ENCODE results near the gene LCE5A.

Gene LCE5A

GRCh38 chr1:152481869-152482664 lies 28.5 kb upstream of the LCE5A start:
- ATAC-seq (ENCODE audit: insufficient read depth, low read depth) (no peak), DNase-seq (no peak)
- H2AFZ ChIP-seq (ENCODE audit: low read depth, low read length): no peak overlapping the region
- H3K4me3 ChIP-seq (ENCODE audit: low read depth in 1 of 2, low read length in 2 of 2): no peak overlapping the region
- peaks cover 6% of the 10 kb centered on the region for H3K9me3 ChIP-seq (ENCODE audit: insufficient read depth, low read length, severe bottlenecking)
- H3K36me3 ChIP-seq (ENCODE audit: insufficient read depth, low read length): no peaks in the 10 kb centered on the region
- no peaks in the 10 kb centered on the region for H3K79me2 ChIP-seq (ENCODE audit: insufficient read depth, low read length)
- no peaks in the 10 kb centered on the region for H4K20me1 ChIP-seq (ENCODE audit: insufficient read depth, low read length)
- no peak overlapping the region for H3K27ac ChIP-seq (ENCODE audit: low read length)
- H3K9ac ChIP-seq (ENCODE audit: low read depth, low read length): no peak overlapping the region
- no peaks in the 10 kb centered on the region for H3K27me3 ChIP-seq (ENCODE audit: insufficient read depth, low read length, poor library complexity)
- H3K4me1 ChIP-seq (ENCODE audit: insufficient read depth, low read length): no peaks in the 10 kb centered on the region
- TF ChIP-seq CTCF (IDR thresholded peaks at IDR 0.05; ENCODE audit: borderline replicate concordance, extremely low read depth, low read length, poor library complexity, severe bottlenecking): no peak
- TF ChIP-seq EZH2 (IDR thresholded peaks at IDR 0.05; ENCODE audit: borderline replicate concordance, low read depth, low read length, severe bottlenecking): no peak
- no peak overlapping the region for H3K4me2 ChIP-seq (ENCODE audit: insufficient read depth, low read length)

- Histone ChIP-seq H3K4me3 (ENCODE audit: low read depth in 1 of 2, low read length in 2 of 2) (no peak overlapping the region), H3K27ac (ENCODE audit: low read length) (no peak overlapping the region), H3K4me1 (ENCODE audit: insufficient read depth, low read length) (no peaks in the 10 kb centered on the region), H3K9ac (ENCODE audit: low read depth, low read length) (no peak overlapping the region), H3K4me2 (ENCODE audit: insufficient read depth, low read length) (no peak overlapping the region), H4K20me1 (ENCODE audit: insufficient read depth, low read length) (no peaks in the 10 kb centered on the region), H3K36me3 (ENCODE audit: insufficient read depth, low read length) (no peaks in the 10 kb centered on the region), H3K27me3 (ENCODE audit: insufficient read depth, low read length, poor library complexity) (no peaks in the 10 kb centered on the region), H2AFZ (ENCODE audit: low read depth, low read length) (no peak overlapping the region), H3K79me2 (ENCODE audit: insufficient read depth, low read length) (no peaks in the 10 kb centered on the region), H3K9me3 (ENCODE audit: insufficient read depth, low read length, severe bottlenecking) (no peaks in the 10 kb centered on the region)
- TF ChIP-seq EZH2 (IDR thresholded peaks at IDR 0.05; ENCODE audit: borderline replicate concordance, low read depth, low read length, severe bottlenecking) (no peak), CTCF (IDR thresholded peaks at IDR 0.05; ENCODE audit: borderline replicate concordance, extremely low read depth, low read length, poor library complexity, severe bottlenecking) (peak; percentile 58)
- ATAC-seq (ENCODE audit: insufficient read depth, low read depth): no peak
- DNase-seq: no peak
Observed at GRCh38 chr1:152486400-152487006, 24.1 kb upstream of the LCE5A start.

- Histone ChIP-seq H3K4me3 (ENCODE audit: low read depth in 1 of 2, low read length in 2 of 2) (no peak overlapping the region), H3K4me2 (ENCODE audit: insufficient read depth, low read length) (no peak overlapping the region), H3K9me3 (ENCODE audit: insufficient read depth, low read length, severe bottlenecking) (no peaks in the 10 kb centered on the region), H3K27me3 (ENCODE audit: insufficient read depth, low read length, poor library complexity) (no peaks in the 10 kb centered on the region), H3K4me1 (ENCODE audit: insufficient read depth, low read length) (no peaks in the 10 kb centered on the region), H4K20me1 (ENCODE audit: insufficient read depth, low read length) (no peaks in the 10 kb centered on the region), H3K9ac (ENCODE audit: low read depth, low read length) (no peak overlapping the region), H3K36me3 (ENCODE audit: insufficient read depth, low read length) (no peaks in the 10 kb centered on the region), H3K79me2 (ENCODE audit: insufficient read depth, low read length) (no peaks in the 10 kb centered on the region), H2AFZ (ENCODE audit: low read depth, low read length) (no peak overlapping the region), H3K27ac (ENCODE audit: low read length) (no peak overlapping the region)
- ATAC-seq (ENCODE audit: insufficient read depth, low read depth): no peak
- no peak for TF ChIP-seq EZH2 (IDR thresholded peaks at IDR 0.05; ENCODE audit: borderline replicate concordance, low read depth, low read length, severe bottlenecking)
- no peak for TF ChIP-seq CTCF (IDR thresholded peaks at IDR 0.05; ENCODE audit: borderline replicate concordance, extremely low read depth, low read length, poor library complexity, severe bottlenecking)
- no peak for DNase-seq
Observed at GRCh38 chr1:152487871-152488270, 22.7 kb upstream of the LCE5A start.
